NCI-H345 treated with DMSO at 0.1 percent for 48 hours (cell line): Measurements from ENCODE around the gene WDSUB1.
A peak's percentile ranks its signal among the peaks of the same experiment; 100 is the strongest.

Experiments
- DNase-seq: peaks from one replicate; lab custom pipeline; 2025; ENCODE audit not compliant: unreplicated experiment; lab: John Stamatoyannopoulos, UW

WDSUB1 gene

GRCh38 chr2:159285929-159286708 lies at the start of gene WDSUB1:
Gene WDSUB1, minus strand, starts transcription at chr2:159286703. Its CDS starts 3,634 bp downstream, at chr2:159283069.
- DNase-seq: peak; percentile 10

GRCh38 chr2:159326569-159327255 lies 40.2 kb upstream of the WDSUB1 start:
- DNase-seq: no peak

- no peak for DNase-seq
These were observed 35.9 kb upstream of the WDSUB1 start for GRCh38 chr2:159322419-159322818.

GRCh38 chr2:159317392-159318088 lies 31.0 kb upstream of the WDSUB1 start:
- no peak for DNase-seq

- DNase-seq: no peak
These were observed 21.4 kb upstream of the WDSUB1 start for GRCh38 chr2:159307942-159308341.

- DNase-seq: no peak
These were observed 14.1 kb upstream of the WDSUB1 start for GRCh38 chr2:159300586-159300985.

GRCh38 chr2:159298967-159299366 lies 12.5 kb upstream of the WDSUB1 start:
- DNase-seq: no peak

GRCh38 chr2:159297042-159297707 lies 10.7 kb upstream of the WDSUB1 start:
- DNase-seq: no peak

GRCh38 chr2:159292157-159292556 lies 5.7 kb upstream of the WDSUB1 start:
- no peak for DNase-seq

- no peak for DNase-seq
These were observed 3.9 kb upstream of the WDSUB1 start for GRCh38 chr2:159290289-159290907.

GRCh38 chr2:159287733-159288132 lies 1.2 kb upstream of the WDSUB1 start:
- no peak for DNase-seq

GRCh38 chr2:159286709-159287441 lies 372 bp upstream of the WDSUB1 start:
- peak; percentile 78 for DNase-seq

- DNase-seq: no peak
These were observed 1.1 kb downstream of the WDSUB1 start for GRCh38 chr2:159285433-159285832.

GRCh38 chr2:159283529-159283928 lies 3.0 kb downstream of the WDSUB1 start:
- DNase-seq: no peak

- no peak for DNase-seq
These were observed 5.5 kb downstream of the WDSUB1 start for GRCh38 chr2:159281002-159281401.

- DNase-seq: no peak
These were observed 6.8 kb downstream of the WDSUB1 start for GRCh38 chr2:159279700-159280099.

GRCh38 chr2:159275111-159275510 lies 11.4 kb downstream of the WDSUB1 start:
- no peak for DNase-seq

- no peak for DNase-seq
These were observed 14.3 kb downstream of the WDSUB1 start for GRCh38 chr2:159272156-159272555.

GRCh38 chr2:159270744-159271379 lies 15.6 kb downstream of the WDSUB1 start:
- no peak for DNase-seq

GRCh38 chr2:159267921-159268320 lies 18.6 kb downstream of the WDSUB1 start:
- no peak for DNase-seq
